NT2/D1 (cell line): ENCODE data around the gene LRRC25.

Source experiments
- SUZ12 ChIP-seq: IDR thresholded peaks from 2 replicates; pipeline ENCODE4 v1.6.1; 2011; ENCODE audit not compliant: insufficient read length, insufficient read depth; ENCODE audit errors: extremely low read depth
- YY1 ChIP-seq: IDR thresholded peaks from 2 replicates; pipeline ENCODE4 v1.6.1; 2011; ENCODE audit not compliant: insufficient read length, insufficient read depth
- ZNF274 ChIP-seq: IDR thresholded peaks from 2 replicates; pipeline ENCODE4 v1.6.1; 2011; ENCODE audit warnings: mild to moderate bottlenecking, low read depth, low read length

DNA sequence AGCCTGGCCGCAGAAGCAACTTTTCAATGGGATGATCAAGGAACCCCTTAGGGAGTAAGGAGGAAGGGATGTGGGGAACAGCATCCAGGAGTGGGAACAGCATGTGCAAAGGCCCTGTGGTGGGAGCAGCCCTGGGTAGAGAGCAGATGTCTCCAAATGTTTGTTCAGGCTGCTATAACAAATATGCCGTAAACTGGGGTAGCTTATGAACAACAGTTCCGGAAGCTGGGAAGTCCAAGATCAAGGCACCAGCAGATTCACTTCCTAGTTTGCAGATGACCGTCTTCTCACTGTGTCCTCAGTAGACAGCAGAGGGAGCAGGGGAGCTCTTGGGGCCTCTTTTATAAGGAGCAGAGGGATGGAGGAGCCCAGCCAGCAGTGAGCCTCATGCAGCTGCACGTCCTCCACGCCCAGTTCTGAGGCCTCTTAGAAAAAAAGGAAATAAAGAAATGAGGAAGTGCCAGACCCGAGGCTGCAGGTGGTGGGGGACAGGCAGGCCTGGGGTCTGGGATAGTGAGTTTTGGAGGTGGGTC lies 4.2 kb upstream of the LRRC25 start:
- TF ChIP-seq SUZ12, result no peak
- no peak for TF ChIP-seq ZNF274
- TF ChIP-seq YY1, result no peak
